NB4 (cell line): ENCODE data around the gene SPSB3.
"Not testable (repeated sequence)": the region's sequence is repeated elsewhere in the genome, so short reads cannot be mapped to it uniquely, and the experiment has no call there.

Source experiments
- CTCF ChIP-seq: IDR thresholded peaks from one replicate; pipeline ENCODE4 v1.5.1; 2012; ENCODE audit warnings: low read depth, low read length
- MAX ChIP-seq: IDR thresholded peaks from 2 replicates; pipeline ENCODE4 v1.6.1; 2011; ENCODE audit warnings: low read depth, low read length
- MYC ChIP-seq: IDR thresholded peaks from 2 replicates; pipeline ENCODE4 v1.6.1; 2011; ENCODE audit warnings: low read depth, low read length
- POLR2A ChIP-seq: IDR thresholded peaks from 2 replicates; pipeline ENCODE4 v1.6.1; 2011; ENCODE audit warnings: mild to moderate bottlenecking; ENCODE audit not compliant: insufficient read length; ENCODE audit errors: extremely low read depth

- TF ChIP-seq CTCF, MAX, POLR2A, MYC: not testable (repeated sequence)
Observed at GRCh38 chr16:1732551-1732987, 49.8 kb downstream of the SPSB3 start.
